Activated gamma-delta T cell treated with Interleukin-2 at 50 U/mL for 16 hours (primary cell): ENCODE measurements around the gene C1QTNF3.

Source experiments
- DNase-seq: peaks from one replicate; pipeline ENCODE4 v3.0.0-alpha.2; 2020

Gene C1QTNF3

GRCh38 chr5:33992864-33993263 is 50.1 kb downstream of the C1QTNF3 start:
- no peak for DNase-seq

- no peak for DNase-seq
These were observed 57.6 kb downstream of the C1QTNF3 start for GRCh38 chr5:33985447-33985846.

- no peak for DNase-seq
These were observed 58.3 kb downstream of the C1QTNF3 start, which contains the start of gene SLC45A2 for GRCh38 chr5:33984671-33985124. Gene SLC45A2 (minus strand): TSS chr5:33984693. CDS start chr5:33984583, 110 bp downstream.

GRCh38 chr5:33984178-33984577 is 58.8 kb downstream of the C1QTNF3 start:
- DNase-seq, result no peak

GRCh38 chr5:33981408-33982162 is 61.4 kb downstream of the C1QTNF3 start:
- DNase-seq, result no peak

- DNase-seq, result no peak
These were observed 63.0 kb downstream of the C1QTNF3 start for GRCh38 chr5:33980030-33980429.

- DNase-seq, result no peak
These were observed 64.7 kb downstream of the C1QTNF3 start for GRCh38 chr5:33978306-33978705.

- DNase-seq, result no peak
These were observed 66.7 kb downstream of the C1QTNF3 start for GRCh38 chr5:33976307-33976706.

- no peak for DNase-seq
These were observed 67.2 kb downstream of the C1QTNF3 start for GRCh38 chr5:33975852-33976251.

GRCh38 chr5:33973271-33973670 is 69.7 kb downstream of the C1QTNF3 start:
- no peak for DNase-seq

GRCh38 chr5:33969572-33970452 is 73.2 kb downstream of the C1QTNF3 start:
- no peak for DNase-seq

GRCh38 chr5:33968211-33969005 is 74.6 kb downstream of the C1QTNF3 start:
- no peak for DNase-seq
